ENCODE results near the gene SYNGR4.
"Not testable (repeated sequence)": the region's sequence is repeated elsewhere in the genome, so short reads cannot be mapped to it uniquely, and the experiment has no call there.

The SYNGR4 gene

DNA sequence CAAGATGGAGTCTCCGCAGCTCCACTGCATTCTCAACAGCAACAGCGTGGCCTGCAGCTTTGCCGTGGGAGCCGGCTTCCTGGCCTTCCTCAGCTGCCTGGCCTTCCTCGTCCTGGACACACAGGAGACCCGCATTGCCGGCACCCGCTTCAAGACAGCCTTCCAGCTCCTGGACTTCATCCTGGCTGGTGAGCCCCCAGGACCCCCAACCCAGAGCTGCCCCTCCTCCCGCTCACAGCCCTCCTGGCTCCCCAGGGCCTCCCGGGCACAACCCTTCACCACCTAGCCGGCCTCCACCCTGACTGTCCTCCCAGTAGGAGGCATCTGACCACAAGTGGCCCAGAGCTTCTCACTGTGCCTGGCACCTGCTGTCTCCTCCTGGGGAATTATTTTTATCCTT lies 9.4 kb downstream of the SYNGR4 start:
- DNase-seq, result no peak

GRCh38 chr19:48378194-48378570 lies 14.0 kb downstream of the SYNGR4 start:
- DNase-seq, result no peak

GRCh38 chr19:48379058-48379457 lies 14.9 kb downstream of the SYNGR4 start:
- DNase-seq, result no peak

GRCh38 chr19:48381178-48381950 lies 17.2 kb downstream of the SYNGR4 start:
- DNase-seq, result no peak

GRCh38 chr19:48382286-48382685 lies 18.1 kb downstream of the SYNGR4 start:
- DNase-seq, result no peak

DNA sequence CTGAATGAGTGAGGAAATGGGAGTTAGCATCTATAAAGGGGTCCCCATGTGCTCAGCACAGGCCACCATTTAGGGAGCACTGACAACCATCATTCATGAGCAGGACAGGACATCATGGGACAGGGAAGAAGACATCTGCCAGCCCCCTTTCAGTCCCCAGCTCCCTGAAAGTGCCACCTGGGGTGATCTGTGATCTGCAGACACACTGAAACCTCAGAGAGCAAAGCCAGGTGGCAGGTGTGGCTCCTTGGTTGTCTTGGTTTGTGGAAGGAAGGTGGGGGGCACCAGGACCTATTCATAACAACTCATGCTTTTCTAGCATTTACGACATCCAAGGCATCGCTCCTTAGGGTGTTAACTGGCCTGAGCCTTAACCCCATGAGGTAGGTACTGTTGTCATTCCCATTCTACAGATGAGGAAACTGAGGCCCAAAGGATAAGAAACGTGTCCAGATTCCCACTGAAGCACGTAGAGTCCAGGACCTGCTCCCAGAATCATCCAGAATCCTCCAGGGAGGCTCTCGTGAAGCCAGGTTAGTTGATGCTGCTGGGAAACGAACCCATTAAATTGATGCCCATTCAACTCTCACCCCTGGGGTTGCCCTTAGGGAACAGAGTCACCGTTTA lies 21.4 kb downstream of the SYNGR4 start:
- no peak for DNase-seq

GRCh38 chr19:48386981-48387380 lies 22.8 kb downstream of the SYNGR4 start:
- no peak for DNase-seq

- DNase-seq, result peak; percentile 49
Observed at GRCh38 chr19:48390188-48391099, 26.3 kb downstream of the SYNGR4 start.

DNA sequence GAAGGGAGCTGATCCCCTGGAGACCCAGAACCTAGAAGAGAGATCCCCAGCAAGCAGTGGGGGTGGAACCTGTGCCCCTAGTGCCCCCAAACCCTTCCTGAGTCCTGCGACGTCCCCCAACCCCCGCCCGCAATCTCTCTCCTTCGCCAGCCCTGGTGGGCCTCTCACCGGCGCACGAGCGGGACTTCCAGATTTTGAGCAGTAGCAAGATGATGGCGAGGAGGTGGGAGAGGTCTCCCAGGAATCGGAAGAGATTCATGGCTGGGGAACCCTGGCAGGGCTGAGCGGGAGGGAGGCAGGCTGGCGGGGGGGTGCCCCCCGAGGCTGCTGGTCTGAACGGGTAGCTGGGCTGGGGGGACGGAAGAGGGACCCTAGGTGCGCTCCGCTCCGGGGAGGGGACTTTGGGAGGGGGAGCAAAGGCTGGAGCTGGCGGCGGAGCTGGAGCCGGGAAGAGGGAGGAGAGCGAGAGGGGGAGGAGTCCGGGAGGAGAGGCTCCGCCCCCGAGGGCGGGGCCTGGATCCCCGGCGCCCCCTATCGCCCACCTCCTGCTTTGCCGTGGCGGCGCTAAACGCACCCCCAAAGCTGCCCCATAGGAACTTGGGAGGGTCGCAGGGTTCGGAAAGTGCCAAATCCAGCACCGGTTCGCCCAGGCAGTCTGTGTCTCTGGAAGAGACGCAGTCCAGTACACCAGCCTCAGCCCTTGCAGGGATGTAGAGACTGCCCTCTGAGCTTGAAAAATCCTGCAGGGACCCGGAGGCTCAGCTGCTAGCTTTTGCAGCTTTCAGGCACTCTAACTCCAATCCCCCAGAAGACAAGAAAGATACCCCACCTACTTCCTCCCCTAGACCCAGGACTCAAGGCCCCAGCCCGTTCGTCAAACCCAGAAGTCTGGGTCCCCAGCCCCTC lies 27.2 kb downstream of the SYNGR4 start, which contains the start of gene KDELR1:
TSS of gene KDELR1 (minus strand) at position 452 of the 906 bp plus-strand sequence. CDS start at position 259, 193 bp downstream.
- DNase-seq, result peak; percentile 66

DNA sequence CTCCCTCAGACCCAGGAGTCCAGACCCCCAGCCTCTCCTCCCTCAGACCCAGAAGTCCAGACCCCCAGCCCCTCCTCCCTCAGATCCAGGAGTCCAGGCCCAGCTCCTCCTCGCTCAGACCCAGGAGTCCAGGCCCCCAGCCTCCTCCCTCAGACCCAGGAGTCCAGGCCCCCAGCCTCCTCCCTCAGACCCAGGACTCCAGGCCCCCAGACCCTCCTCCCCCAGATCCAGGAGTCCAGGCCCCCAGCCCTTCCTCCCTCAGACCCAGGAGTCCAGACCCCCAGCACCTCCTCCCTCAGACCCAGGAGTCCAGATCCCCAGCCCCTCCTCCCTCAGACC lies 27.8 kb downstream of the SYNGR4 start:
- not testable (repeated sequence) for DNase-seq

DNA sequence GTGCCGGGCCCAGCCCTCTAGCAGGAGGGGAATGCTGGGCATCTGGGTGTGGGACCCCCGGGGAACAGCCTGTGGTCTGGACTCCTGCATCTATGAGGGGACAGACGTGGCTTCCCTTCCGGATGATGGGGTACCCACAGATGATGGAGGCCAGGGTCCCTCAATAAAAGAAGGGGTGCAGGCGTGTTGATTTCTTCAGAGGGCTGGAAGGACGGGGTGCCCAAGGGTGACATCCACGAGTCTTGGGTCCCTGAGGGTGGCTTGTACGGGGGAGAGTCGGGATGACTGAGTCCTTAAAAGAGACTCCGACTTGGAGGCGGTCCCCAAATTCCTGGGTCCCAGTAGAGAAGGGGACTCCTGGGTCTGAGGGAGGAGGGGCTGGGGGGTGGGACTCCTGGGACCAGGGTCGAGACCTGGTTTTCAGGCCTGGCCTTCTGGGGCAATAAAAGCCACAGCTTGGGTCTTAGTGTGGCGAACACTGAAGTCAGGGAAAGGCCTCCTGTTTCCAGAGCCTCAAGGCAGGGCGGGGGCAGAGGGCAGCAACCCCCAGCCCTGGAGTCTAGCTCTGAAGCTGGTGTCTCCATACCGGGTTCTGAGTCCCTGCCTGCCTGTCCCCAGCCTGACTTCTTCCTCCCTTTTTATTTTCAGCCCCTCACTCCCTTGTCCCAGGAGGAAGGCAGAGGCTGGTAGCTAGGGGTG lies 28.8 kb downstream of the SYNGR4 start:
- no peak for DNase-seq

DNA sequence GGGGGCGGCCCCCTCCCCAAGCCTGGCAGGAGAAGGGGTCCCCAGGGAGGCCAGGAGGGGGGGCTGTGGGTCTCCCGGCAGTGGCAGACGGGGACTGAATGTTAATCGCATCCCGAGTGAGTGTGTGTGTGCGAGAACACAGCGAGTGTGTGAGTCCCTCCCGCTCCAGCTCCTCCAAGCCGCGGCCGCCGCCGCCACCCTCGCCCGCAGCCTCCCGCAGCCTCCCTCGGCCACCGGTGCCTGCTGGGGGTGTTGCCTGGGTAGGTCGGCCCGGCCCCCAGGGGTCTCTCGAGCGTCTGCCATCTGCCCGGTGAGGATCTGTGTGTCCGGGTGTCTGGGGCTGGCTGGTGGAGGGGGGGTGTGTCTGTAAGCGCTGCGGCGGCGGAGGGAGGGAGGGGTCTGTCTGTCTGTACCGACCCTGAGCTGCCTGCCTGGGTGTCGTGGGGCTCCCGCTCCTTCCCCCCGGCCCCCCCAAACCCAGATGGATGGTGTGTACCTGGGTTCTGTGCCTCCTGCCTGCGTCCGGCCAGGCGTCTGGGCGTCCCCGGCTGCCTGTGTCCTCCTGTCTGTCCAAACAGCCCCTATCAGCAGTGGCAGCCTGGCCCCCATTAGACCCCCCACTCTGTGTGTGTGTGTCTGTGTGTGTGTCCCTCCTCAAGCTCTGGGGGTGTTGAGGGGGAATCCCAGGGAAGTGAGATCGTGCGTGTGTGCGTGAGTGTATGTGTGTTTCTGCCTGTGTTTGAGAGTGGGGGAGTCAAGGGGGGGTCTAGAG lies 29.6 kb downstream of the SYNGR4 start, which contains the start of gene GRIN2D:
TSS of gene GRIN2D (plus strand) at position 110 of the 772 bp plus-strand sequence. CDS start 4,725 bp downstream, outside the sequence.
- no peak for DNase-seq

DNA sequence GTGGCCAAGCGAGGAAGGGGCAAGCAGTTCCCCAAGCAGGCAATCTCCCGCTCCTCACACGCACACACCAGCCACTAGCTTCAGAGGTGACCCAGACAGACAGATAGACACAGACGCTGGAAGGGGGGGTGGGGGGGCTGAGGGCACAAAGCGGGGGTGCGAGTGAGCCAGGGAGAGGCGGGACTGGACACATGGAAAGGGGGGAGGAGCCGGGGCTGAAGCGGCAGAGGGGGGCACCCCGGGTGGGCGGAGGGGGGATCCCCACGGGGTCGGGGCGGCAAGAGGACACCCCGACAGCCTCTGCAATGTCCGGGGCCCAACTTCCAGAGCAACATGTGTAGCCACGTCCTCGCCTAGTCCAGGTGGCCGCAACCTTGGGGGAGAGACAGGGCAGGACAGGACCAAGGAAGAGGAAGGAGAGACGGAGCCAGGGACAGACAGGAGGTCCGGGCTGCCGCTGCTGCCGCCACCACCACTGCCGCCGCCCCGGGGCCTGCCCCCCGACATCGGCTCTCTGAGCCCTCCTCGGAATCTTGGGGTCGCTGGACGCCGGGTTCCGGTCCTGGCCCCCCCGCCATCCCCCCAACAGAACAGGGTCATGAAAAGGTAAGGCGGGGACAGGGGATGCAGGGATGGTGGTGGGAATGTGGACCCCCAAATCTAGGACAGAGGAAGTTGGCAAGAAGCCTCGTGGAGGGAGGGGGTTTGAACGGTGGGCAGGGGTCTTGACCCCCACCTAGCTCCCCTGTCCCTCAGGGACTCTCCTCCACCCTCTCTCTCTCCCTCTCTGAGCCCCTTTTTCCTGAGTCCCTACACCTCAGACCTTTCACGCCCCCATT lies 30.4 kb downstream of the SYNGR4 start:
- no peak for DNase-seq

- DNase-seq, result no peak
Observed at GRCh38 chr19:48395170-48395455, 30.9 kb downstream of the SYNGR4 start.

DNA sequence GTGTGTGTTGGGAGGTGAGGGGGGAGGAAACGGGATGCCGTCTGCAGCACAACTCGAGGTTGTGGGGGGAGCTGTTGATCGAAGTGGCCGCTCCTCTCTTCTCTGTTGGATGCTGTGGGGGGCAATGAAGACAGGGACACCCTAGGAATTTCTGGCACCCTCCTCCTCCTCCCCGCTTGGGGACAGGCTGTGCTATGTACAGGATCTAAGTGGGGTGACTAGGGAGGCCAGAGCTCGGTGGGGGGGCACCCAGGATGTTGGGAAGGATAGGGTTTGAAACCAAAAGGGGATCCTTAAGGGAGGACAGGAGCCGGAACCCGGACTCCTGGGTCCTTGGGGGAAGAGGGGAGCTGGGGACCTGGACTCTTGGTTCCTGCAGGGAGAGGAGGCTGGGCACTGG lies 31.3 kb downstream of the SYNGR4 start:
- DNase-seq, result no peak

- DNase-seq, result no peak
Observed at GRCh38 chr19:48396016-48396823, 32.1 kb downstream of the SYNGR4 start.

- no peak for DNase-seq
Observed at GRCh38 chr19:48396824-48397176, 32.6 kb downstream of the SYNGR4 start.

- DNase-seq, result no peak
Observed at GRCh38 chr19:48397263-48398101, 33.3 kb downstream of the SYNGR4 start.

DNA sequence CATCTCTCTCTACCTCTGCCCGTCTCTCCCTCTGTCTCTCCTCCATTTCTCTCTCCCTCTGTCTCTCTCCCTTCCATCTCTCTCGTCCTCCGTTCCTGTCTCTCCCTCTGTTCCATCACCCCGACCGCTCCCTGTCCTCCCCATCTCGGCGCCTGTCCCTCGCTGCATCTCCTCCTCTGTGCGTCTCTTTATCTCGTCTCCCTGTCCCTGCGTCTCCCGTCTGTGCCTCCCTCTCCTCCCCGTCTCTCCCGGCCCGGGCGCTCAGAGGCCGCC lies 33.9 kb downstream of the SYNGR4 start:
- no peak for DNase-seq
